H1 (cell line): ENCODE data around the gene EPHB1. TPM values are rescaled to one million over a fixed set of nuclear protein-coding genes. Genes with fewer than 3 reads are reported as not detected.

ENCODE experiments used
- CTCF ChIA-PET: fragments of 300-600 bp; sonication (Branson Sonifier 250); formaldehyde crosslinking; loops from one replicate; lab custom pipeline; 2021; ENCODE audit not compliant: partially characterized antibody; lab: Charles Lee
- POLR2A ChIA-PET: fragments of 300-600 bp; sonication (Branson Sonifier 250); formaldehyde crosslinking; loops from one replicate; lab custom pipeline; 2021; ENCODE audit warnings: inconsistent platforms; ENCODE audit not compliant: partially characterized antibody; lab: Charles Lee
- DNase-seq, 2 experiments: peaks; one replicate each; pipeline versions ENCODE4 v3.0.0 to v3.0.0-alpha.2; 2010 to 2022; ENCODE audit warnings: low spot score in 2 of 2, low read depth in 1 of 2, mixed read lengths in 1 of 2
- FAIRE-seq: peaks from 2 replicates; lab custom pipeline; 2011; peaks lifted over from hg19 to GRCh38; lab: Jason Lieb, UNC
- H2AFZ ChIP-seq: 2 replicates; pipeline ENCODE4 v1.8.1; 2012; ENCODE audit warnings: low read length, inconsistent platforms
- H2AK5ac ChIP-seq: 2 replicates; pipeline ENCODE4 v1.6.1; 2013; ENCODE audit warnings: low read depth, low read length
- H2BK120ac ChIP-seq: replicated peaks from 2 replicates; pipeline ENCODE3; 2013; ENCODE audit warnings: low read depth, low read length, inconsistent platforms
- H2BK12ac ChIP-seq: 2 replicates; pipeline ENCODE4 v1.6.1; 2013; ENCODE audit warnings: low read depth, low read length
- H2BK15ac ChIP-seq: 2 replicates; pipeline ENCODE4 v1.6.1; 2013; ENCODE audit warnings: low read length
- H2BK20ac ChIP-seq: 2 replicates; pipeline ENCODE4 v1.6.1; 2013; ENCODE audit warnings: low read length
- H2BK5ac ChIP-seq: 2 replicates; pipeline ENCODE4 v1.6.1; 2013; ENCODE audit warnings: low read depth, low read length
- H3K14ac ChIP-seq: 2 replicates; pipeline ENCODE4 v1.6.1; 2013; ENCODE audit warnings: inconsistent platforms; ENCODE audit not compliant: insufficient read length
- H3K18ac ChIP-seq: 2 replicates; pipeline ENCODE4 v1.6.1; 2013; ENCODE audit warnings: low read length; ENCODE audit errors: extremely low read depth
- H3K23ac ChIP-seq: 2 replicates; pipeline ENCODE4 v1.6.1; 2013; ENCODE audit warnings: inconsistent platforms; ENCODE audit not compliant: insufficient read length
- H3K23me2 ChIP-seq: 2 replicates; pipeline ENCODE4 v1.6.1; 2013; ENCODE audit warnings: low read depth, low read length
- H3K27ac ChIP-seq: 2 replicates; pipeline ENCODE4 v1.6.1; 2011; ENCODE audit warnings: low read depth, low read length, inconsistent platforms
- H3K27me3 ChIP-seq, 4 experiments: replicated peaks in 1 of 4; 1 replicate in 1 of 4; 2 replicates in 3 of 4; pipeline versions ENCODE4 v1.6.1 to v1.8.1; 2011 to 2013; ENCODE audit warnings: low read length in 3 of 4, mild to moderate bottlenecking in 3 of 4, inconsistent platforms in 2 of 4, mixed read lengths in 2 of 4, moderate library complexity in 1 of 4; ENCODE audit not compliant: control insufficient read depth in 3 of 4, insufficient read depth in 3 of 4; ENCODE audit errors: extremely low read depth in 1 of 4
- H3K36me3 ChIP-seq, 4 experiments: 2 replicates each; pipeline versions ENCODE4 v1.6.1 to v1.8.1; 2011 to 2013; ENCODE audit warnings: mild to moderate bottlenecking in 4 of 4, low read length in 3 of 4, moderate library complexity in 2 of 4, control low read depth in 1 of 4, inconsistent platforms in 1 of 4; ENCODE audit not compliant: insufficient read depth in 4 of 4, control insufficient read depth in 2 of 4
- H3K4ac ChIP-seq: replicated peaks from 2 replicates; pipeline ENCODE3; 2013; ENCODE audit warnings: low read length, low read depth, mixed read lengths, inconsistent platforms; ENCODE audit not compliant: insufficient read length
- H3K4me1 ChIP-seq, 4 experiments: replicated peaks in 1 of 4; 1 replicate in 1 of 4; 2 replicates in 3 of 4; pipeline versions ENCODE4 v1.6.1 to v1.8.1; 2011 to 2013; ENCODE audit warnings: low read length in 3 of 4, inconsistent platforms in 2 of 4, mixed read lengths in 1 of 4; ENCODE audit not compliant: insufficient read depth in 4 of 4, control insufficient read depth in 3 of 4
- H3K4me2 ChIP-seq, 2 experiments: 2 replicates each; pipeline versions ENCODE4 v1.6.1 to v1.8.1; 2011 to 2013; ENCODE audit warnings: low read depth in 2 of 2, low read length in 2 of 2, control low read depth in 1 of 2, inconsistent platforms in 1 of 2, mild to moderate bottlenecking in 1 of 2; ENCODE audit not compliant: insufficient read depth in 1 of 2
- H3K4me3 ChIP-seq, 4 experiments: fragments of 200-600, 300-600 bp in 1 of 4; sonication (generic), shearing (Covaris generic), sonication (Bioruptor Twin) in 1 of 4; 2 replicates each; pipeline versions ENCODE4 v1.5.1 to v1.8.1; 2011 to 2016; ENCODE audit warnings: low read length in 4 of 4, low read depth in 3 of 4, control low read depth in 2 of 4, inconsistent platforms in 2 of 4, mild to moderate bottlenecking in 2 of 4, mixed read lengths in 1 of 4, moderate library complexity in 1 of 4; ENCODE audit not compliant: insufficient read depth in 2 of 4; ENCODE audit errors: extremely low read depth in 1 of 4
- H3K56ac ChIP-seq: replicated peaks from 2 replicates; pipeline ENCODE3; 2013; ENCODE audit warnings: low read depth, mild to moderate bottlenecking, mixed read lengths, low read length, inconsistent platforms; ENCODE audit not compliant: insufficient read length
- H3K79me1 ChIP-seq: 2 replicates; pipeline ENCODE4 v1.6.1; 2013; ENCODE audit warnings: low read depth, low read length, control low read depth
- H3K79me2 ChIP-seq, 2 experiments: 2 replicates each; pipeline versions ENCODE4 v1.6.1 to v1.8.1; 2012 to 2013; ENCODE audit warnings: low read length in 2 of 2, mild to moderate bottlenecking in 2 of 2, inconsistent platforms in 1 of 2; ENCODE audit not compliant: insufficient read depth in 2 of 2, control insufficient read depth in 1 of 2
- H3K9ac ChIP-seq, 4 experiments: replicated peaks in 1 of 4; 1 replicate in 1 of 4; 2 replicates in 3 of 4; pipeline versions ENCODE4 v1.6.1 to v1.8.1; 2011 to 2013; ENCODE audit warnings: low read depth in 3 of 4, low read length in 3 of 4, control low read depth in 2 of 4, mild to moderate bottlenecking in 2 of 4, moderate library complexity in 2 of 4, inconsistent platforms in 1 of 4; ENCODE audit errors: extremely low read depth in 1 of 4
- H3K9me3 ChIP-seq, 2 experiments: 2 replicates each; pipeline versions ENCODE4 v1.6.1 to v1.8.1; 2012 to 2013; ENCODE audit warnings: mild to moderate bottlenecking in 2 of 2, moderate library complexity in 2 of 2, control low read depth in 1 of 2, inconsistent platforms in 1 of 2, low read depth in 1 of 2, low read length in 1 of 2, mixed read lengths in 1 of 2; ENCODE audit not compliant: insufficient read depth in 2 of 2
- H4K20me1 ChIP-seq, 2 experiments: replicated peaks in 1 of 2; 2 replicates each; pipeline versions ENCODE3 to v1.8.1; 2011 to 2013; ENCODE audit warnings: inconsistent platforms in 2 of 2, low read length in 2 of 2, mild to moderate bottlenecking in 1 of 2; ENCODE audit not compliant: insufficient read depth in 2 of 2, control insufficient read depth in 1 of 2
- H4K5ac ChIP-seq: 2 replicates; pipeline ENCODE4 v1.6.1; 2013; ENCODE audit warnings: low read length, low read depth, mixed read lengths, inconsistent platforms; ENCODE audit not compliant: insufficient read length
- H4K8ac ChIP-seq: 2 replicates; pipeline ENCODE4 v1.8.0; 2013; ENCODE audit warnings: mild to moderate bottlenecking, moderate library complexity, low read length, inconsistent platforms; ENCODE audit not compliant: insufficient read depth; ENCODE audit errors: extremely low read depth
- H4K91ac ChIP-seq: replicated peaks from 2 replicates; pipeline ENCODE3; 2013; ENCODE audit warnings: low read length, mixed read lengths, inconsistent platforms; ENCODE audit not compliant: insufficient read length
- CREB1 ChIP-seq: IDR thresholded peaks from 2 replicates; pipeline ENCODE4 v1.6.1; 2012; ENCODE audit warnings: inconsistent platforms
- SIN3A ChIP-seq, 2 experiments: IDR thresholded peaks in 1 of 2; conservative IDR thresholded peaks in 1 of 2; 2 replicates each; pipeline ENCODE4 v1.6.1; 2011 to 2012; ENCODE audit warnings: low read length in 2 of 2, improper control_type of control experiment in 1 of 2, low read depth in 1 of 2, mild to moderate bottlenecking in 1 of 2
- WGBS, 2 experiments: shearing (Covaris generic) in 1 of 2; methylation state at CpG; one replicate each; pipeline versions ENCODE4 v1.1.6 to v1.1.7; 2013 to 2015; ENCODE audit warnings: low lambda C conversion rate in 2 of 2, mixed read lengths in 2 of 2, inconsistent platforms in 1 of 2, low coverage in 1 of 2, missing lambda C conversion rate in 1 of 2; ENCODE audit not compliant: insufficient replicate concordance in 2 of 2, insufficient coverage in 1 of 2, insufficient read length in 1 of 2; ENCODE audit errors: extremely low coverage in 1 of 2, missing lambda C conversion rate in 1 of 2; 5-methylcytosine and 5-hydroxymethylcytosine counted together
- polyA plus RNA-seq, 7 experiments: library from polyadenylated mRNA; depleted of rRNA in 3 of 7; stranded (reverse) in 5 of 7; unstranded in 2 of 7; fragments of >200 nt in 5 of 7; fragments of 200-250 nt in 2 of 7; gene quantifications; 1 replicate in 5 of 7; 2 replicates in 1 of 7; 4 replicates in 1 of 7; pipeline versions ENCODE4 v1.2.1 to v1.2.3, GENCODE V29; 2011 to 2013; ENCODE audit warnings: missing spikeins in 2 of 7, mixed read lengths in 2 of 7
- total RNA-seq: library from RNA; stranded (reverse); fragmentation: NEBNext Ultra II Directional; extraction: Animal tissue kit (Norgen Biotek cat#: 25700); gene quantifications from 2 replicates; pipeline ENCODE4 v1.2.1, GENCODE V29; 2021

Gene EPHB1
- total and polyA plus RNA-seq, 2 of the 8 experiments (the other 6 are each of a cell fraction or from before 2014, with no cell fraction given): 3.5 to 5.9 TPM

DNA sequence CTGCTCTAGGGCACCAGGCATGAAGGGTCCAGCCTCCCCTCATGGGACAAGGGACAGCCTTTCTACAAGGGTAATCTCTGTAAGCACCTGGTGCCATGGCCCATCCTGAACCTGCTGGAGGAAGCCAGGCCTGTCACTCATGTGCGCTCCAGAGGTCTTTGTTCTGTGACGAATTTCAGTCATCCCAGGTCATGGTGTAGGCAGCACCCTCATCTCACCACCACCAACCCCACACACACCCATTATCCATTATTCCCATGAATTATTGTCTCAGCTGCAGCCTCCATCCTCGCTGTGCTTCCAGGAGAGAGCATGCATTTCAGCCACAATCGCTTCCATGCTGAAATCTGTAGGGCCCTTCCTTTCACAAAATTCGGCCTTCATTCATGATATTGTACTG lies 419.3 kb downstream of the EPHB1 start:
- no peak overlapping the region for H3K56ac ChIP-seq
- H3K23me2 ChIP-seq: no peaks in the 10 kb centered on the region
- peak overlapping the region; percentile 35; the same call in 1 of the 2 replicates for H3K27ac ChIP-seq
- FAIRE-seq: no peak
- WGBS, 2 experiments: 93% methylated on average over 5 of the region's 5 CpGs; no CpG with 5 or more reads in 1 of the 2 experiments
- peak overlapping the region; percentile 25; the same call in 1 of the 2 replicates for H2BK15ac ChIP-seq
- no peak overlapping the region for H3K23ac ChIP-seq
- H3K79me2 ChIP-seq: no peaks in the 10 kb centered on the region
- H3K18ac ChIP-seq: peak overlapping the region; percentile 65; the same call in 1 of the 2 replicates
- no peak overlapping the region for H3K4me3 ChIP-seq
- H2BK20ac ChIP-seq: no peak overlapping the region
- no peak overlapping the region for H3K9ac ChIP-seq
- H2AFZ ChIP-seq: no peak overlapping the region
- 0 out of 2 replicates have a peak overlapping the region, but pooled peaks have one; percentile 40 for H2AK5ac ChIP-seq
- no peaks in the 10 kb centered on the region for H4K20me1 ChIP-seq
- H4K8ac ChIP-seq: no peak overlapping the region
- H3K9me3 ChIP-seq: no peaks in the 10 kb centered on the region
- H3K27me3 ChIP-seq: no peaks in the 10 kb centered on the region; a peak in 1 of 7 replicates
- TF ChIP-seq SIN3A (conservative IDR thresholded peaks at IDR 0.05 in 1 of 2, IDR thresholded peaks at IDR 0.05 in 1 of 2; ENCODE audit: low read depth in 1 of 2, low read length in 2 of 2) (no peak), CREB1 (no peak)
- TF ChIP-seq, all 59 proteins: peak for 0
- Histone ChIP-seq H4K91ac (no peak overlapping the region), H2BK120ac (no peak overlapping the region), H3K36me3 (no peaks in the 10 kb centered on the region), H2BK5ac (0 out of 2 replicates have a peak overlapping the region, but pooled peaks have one; percentile 8), H3K4me1 (peaks cover 2 to 16% (median 13%) of the 10 kb centered on the region in 4 experiments; a peak in 5 of 7 replicates), H3K79me1 (no peaks in the 10 kb centered on the region), H4K5ac (no peak overlapping the region), H3K4me2 (no peak overlapping the region), H3K4ac (no peak overlapping the region), H2BK12ac (peak overlapping the region; percentile 61; the same call in 1 of the 2 replicates), H3K14ac (no peak overlapping the region)
- DNase-seq: no peak
- CTCF ChIA-PET: interaction anchor here (0.9 to 1.7 kb wide), 3 partner anchors 21 to 289 kb away, joined by 3 to 5 read pairs (median 4); no protein-coding TSS in a partner anchor
- POLR2A ChIA-PET: interaction anchor here (1.5 kb wide), 1 partner anchor 17 kb away, joined by 6 read pairs; no protein-coding TSS in a partner anchor
